HG03196 (cell line): ENCODE measurements around the gene SEMA3E.
"Not testable (repeated sequence)": the region's sequence is repeated elsewhere in the genome, so short reads cannot be mapped to it uniquely, and the experiment has no call there.

Experiments
- ATAC-seq: cut with Tn5 transposase; IDR thresholded peaks from one replicate; pipeline ENCODE4 v1.9.1; 2021; ENCODE audit not compliant: unreplicated experiment

The SEMA3E gene

DNA sequence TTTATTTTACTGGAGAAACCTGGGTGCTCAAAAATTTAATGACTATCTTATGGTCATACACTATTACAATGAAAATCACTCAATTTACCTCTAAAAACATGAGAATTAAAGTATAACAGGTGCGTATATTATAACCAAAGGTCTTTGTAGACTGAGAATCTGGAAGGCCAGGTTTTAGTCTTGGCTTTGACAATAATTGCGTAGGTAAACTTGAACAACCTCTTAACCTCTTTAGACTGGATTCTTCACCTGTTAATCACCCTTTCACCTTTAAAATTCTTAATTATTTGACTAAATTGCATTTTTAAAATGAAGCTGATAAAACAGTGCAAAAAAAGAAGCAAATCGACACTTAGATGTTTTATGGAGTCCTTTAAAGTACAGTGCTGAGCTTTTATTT is 156.1 kb downstream of the SEMA3E start:
- ATAC-seq: no peak

DNA sequence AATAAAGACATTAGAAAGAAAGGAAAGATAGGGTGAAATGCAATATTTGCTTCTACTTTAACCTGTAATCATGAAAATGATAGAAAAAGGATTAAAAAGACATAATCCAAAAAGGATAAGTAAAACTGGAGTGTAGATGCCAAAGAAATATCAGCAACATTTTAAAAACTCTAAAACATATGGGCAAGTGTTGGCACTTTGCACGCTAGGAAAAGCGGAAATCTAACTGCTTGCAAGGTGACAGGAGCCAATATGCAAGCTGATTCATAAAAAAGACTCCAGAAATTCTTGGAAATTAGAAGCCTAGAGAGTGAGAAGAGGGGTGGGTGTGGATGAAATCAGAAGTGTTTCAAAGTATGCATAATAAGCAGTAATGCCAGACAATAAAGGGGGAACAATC is 161.1 kb downstream of the SEMA3E start:
- no peak for ATAC-seq

DNA sequence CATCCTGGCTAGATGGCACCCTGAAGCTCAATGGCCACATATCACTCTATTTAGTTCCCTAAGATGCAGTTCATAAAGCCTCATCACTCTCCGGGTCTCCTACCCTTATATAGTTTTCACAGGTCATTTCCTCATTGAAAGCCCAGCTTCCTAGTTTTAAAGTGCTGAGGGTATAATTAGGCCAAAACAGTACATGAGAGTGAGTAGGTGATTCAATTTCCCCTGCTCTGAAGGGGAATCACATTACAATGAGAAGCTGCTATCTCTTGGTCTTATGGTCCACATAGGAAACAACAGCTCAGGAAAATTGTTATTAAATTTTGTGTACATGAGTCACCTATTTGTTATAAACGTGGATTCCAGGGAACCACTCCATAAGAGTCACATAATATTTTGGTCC is 162.0 kb downstream of the SEMA3E start:
- ATAC-seq: no peak

DNA sequence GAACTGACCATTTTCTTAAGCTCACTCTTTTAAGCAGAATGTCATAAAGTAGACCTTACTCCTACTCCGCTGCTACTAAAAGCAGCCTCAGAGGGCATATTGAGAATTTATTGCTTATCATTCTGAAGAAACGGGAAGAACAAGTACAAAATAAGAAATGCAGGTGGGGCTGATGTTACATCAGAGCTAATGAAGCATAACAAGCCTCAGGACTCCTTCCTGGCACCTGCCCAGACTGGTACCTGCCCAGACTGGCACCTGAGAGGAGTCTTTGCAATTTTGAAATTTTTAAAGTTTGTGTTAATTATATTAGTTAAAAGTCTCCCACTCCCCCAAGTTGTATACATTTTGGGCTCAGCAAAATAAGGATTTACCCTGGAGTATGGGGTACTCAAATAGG is 162.4 kb downstream of the SEMA3E start:
- ATAC-seq: no peak

DNA sequence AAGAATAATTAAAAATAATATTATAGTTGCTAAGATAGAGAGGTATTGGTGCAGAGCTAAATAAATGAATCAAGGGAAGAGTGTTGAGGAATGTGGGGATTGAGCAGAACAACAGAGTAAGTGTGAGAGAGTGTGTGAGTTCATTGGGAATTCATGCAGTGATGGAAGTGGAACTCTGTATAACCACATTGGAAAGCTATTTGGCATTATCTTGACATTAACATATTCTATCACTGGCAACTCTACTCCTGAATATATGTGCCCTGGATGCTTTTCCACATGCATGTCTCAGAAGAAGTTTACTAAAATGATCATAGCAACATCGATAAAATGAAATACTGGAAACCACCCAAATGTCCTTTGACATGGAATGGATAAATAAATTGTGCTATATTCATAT is 164.1 kb downstream of the SEMA3E start:
- no peak for ATAC-seq

DNA sequence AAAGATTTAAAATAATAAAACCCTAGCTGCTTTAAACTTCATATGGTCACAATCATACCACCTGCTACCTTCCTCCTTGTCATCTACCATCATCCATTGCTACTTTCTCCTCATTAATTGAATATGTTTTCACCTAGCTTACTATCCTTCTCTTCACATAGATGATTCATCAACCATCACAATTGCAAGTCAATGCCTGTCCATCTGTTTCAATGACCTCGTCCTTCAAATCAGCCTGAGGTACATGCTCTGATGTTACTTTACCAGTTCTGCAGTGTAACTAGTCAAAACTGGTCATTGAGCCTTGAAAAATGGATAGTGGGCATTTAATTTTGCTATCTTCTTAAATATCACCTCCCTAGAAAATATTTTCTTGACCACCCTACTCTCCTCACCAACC is 164.7 kb downstream of the SEMA3E start:
- ATAC-seq: no peak

DNA sequence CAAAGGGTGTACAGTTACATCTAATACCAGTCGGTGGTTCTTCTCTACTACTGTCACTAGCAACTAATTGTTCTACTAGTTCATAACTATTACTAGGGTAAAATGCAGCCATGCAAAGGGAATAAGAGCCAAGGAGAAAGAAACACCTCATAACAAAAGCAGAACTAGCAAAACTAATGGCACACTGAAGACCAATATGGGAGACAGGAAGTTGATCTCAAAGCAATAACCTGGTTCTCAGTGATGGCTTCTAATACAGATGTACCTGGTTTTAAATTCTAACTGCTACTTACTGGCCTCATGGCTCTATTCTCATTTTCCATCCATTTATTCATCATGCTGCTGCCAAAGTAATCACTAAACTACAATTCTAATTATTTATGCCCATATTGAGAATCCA is 170.3 kb downstream of the SEMA3E start:
- ATAC-seq: no peak

DNA sequence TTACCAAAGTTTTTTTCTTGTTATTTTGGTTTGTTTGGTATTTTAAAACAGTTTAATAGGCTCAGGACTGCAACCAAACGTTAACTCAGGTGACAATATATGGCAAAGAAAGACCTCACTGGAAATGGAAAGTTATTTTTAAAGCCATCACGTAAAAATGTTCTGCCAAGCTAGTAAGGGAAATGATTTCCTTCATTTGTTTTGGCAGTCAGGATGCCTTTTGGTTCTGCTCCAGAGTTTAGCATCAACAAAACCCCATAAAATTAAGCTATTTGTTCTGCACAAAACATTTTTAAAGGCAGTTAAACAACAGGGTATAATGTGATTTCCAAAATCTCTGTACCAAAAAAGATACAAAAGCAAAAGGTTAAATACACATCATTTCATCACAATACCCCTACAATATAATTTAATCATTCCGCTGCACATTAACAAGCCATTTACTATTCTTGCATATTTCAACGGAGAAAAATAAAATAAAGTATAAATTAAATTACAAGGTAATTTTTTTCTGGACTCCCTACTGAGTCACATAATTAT is 172.4 kb downstream of the SEMA3E start:
- no peak for ATAC-seq

DNA sequence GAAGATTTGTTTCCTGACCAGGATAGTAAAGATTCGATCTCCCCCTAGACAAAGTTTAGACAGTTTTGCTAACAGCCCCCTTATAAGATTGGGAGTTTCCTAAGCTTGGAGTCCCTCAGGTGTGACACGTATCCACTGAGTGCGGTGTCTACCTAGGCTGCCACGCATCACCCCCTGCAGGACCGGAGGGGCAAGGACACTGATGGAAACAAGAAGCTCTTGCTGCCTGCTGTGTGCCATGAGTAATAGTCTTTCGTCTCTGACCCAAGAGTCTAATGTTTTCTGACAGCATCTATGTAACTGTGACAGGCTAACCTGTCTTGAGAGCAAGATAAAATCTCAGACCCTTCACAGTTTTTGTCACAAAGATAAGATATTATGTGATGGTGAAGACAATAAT is 173.5 kb downstream of the SEMA3E start:
- no peak for ATAC-seq

DNA sequence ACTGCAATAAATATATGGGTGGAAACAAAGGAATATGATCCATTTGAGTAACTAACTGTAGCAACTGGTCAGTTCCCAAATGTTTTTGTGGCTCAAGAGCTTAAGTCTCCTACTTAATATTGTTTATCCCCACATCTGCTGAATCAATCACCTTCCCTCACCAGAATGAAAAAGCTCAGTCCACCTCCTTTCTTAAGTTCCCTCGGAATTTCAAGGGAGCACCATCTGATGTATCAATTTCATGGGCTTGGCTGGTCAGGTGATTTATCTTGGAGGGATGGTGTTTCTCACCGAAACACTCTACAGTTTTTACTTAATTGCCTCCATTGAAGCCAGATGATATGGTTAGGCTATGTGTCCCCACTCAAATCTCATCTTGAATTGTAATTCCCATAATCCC is 176.6 kb downstream of the SEMA3E start:
- no peak for ATAC-seq

DNA sequence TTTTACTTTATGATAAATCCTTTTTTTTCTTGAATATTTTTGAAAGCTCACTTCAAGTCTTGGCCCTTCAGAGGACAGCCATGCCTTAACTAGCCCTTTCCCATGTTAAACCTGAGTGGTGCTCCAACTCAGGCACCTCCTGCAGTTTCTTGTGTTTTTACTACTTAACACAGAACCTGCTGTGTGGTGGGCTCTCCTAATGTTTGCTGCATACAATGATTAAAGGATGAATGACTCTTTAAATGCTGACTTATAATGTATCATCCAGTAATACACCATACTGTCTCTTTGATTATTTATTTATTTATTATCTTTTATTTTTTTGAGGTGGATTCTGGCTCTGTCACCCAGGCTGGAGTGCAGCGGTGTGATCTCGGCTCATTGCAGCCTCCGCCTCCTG is 179.4 kb downstream of the SEMA3E start:
- no peak for ATAC-seq

DNA sequence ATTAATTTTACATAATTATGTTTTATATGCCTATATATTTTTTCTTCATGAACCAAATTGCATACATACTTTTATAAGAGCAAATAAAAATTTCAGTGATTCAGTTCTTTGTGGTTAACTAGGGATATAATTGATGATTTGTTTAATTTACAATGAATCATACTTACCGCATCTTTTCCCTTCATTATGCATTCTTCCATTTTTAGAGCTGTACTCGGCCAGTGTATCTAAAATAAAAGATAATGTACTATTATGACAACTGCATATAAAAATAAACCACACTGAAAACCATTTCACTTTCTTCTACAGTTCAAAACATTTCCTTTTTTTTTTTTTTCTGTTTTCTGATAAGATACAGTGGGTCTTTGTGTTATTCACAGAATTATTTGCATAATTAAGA is 179.9 kb downstream of the SEMA3E start:
- no peak for ATAC-seq

DNA sequence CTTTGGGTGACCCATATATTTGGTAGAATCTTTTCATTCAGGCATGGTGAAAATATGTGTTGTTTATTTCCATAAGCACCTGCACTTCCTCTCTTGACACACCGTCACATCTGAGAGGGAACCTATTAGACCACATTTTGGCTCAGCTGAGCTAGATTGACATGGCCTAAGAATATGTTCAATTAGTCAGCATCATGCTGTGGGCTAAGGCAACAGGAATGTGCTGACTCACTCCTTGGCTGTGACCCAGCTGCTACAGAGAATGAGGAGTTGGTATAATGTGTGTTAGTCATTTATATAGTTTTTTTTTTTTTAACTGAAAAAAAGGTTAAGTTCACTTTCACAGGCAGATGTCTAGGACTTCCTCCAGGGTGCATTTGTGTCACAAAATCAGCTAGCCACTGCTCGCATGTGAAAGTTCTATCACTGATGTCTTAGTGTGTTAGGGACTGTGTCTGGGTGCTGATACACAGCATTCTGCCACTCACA is 180.6 kb downstream of the SEMA3E start:
- peak; percentile 99 for ATAC-seq

DNA sequence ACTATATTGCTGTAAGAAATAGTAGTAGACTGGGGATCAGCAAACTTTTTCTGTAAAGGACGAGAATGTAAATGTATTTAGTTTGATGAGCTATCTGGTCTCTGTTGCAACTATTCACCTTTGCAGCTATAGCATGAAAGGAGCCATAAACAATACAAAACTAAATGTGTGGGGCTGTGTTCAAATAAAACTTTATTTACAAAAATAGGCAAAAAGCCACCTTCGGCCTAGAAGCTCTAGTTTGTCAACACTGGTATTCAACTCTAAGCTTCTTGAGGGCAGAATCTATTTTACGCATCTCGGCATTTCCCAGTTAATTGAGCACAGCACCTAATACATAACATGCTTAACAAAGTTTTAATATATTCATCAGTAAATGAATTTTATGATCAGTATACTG is 181.4 kb downstream of the SEMA3E start:
- no peak for ATAC-seq

DNA sequence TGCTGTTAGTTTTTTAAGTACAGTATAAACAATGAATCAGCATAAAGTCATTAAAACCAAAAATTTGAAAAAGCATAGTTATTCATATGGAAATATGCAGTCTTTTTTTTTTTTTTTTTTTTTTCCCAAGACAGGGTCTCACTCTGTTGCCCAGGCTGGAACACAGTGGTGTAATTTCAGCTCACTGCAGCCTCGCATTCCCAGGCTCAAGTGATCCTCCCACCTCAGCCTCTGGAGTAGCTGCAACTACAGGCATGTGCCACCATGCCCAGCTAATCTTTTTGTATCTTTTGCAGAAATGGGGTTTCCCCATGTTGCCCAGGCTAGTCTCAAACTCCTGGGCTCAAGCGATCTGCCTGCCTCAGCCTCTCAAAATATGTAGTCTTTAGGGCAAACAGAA is 182.0 kb downstream of the SEMA3E start:
- ATAC-seq: no peak

DNA sequence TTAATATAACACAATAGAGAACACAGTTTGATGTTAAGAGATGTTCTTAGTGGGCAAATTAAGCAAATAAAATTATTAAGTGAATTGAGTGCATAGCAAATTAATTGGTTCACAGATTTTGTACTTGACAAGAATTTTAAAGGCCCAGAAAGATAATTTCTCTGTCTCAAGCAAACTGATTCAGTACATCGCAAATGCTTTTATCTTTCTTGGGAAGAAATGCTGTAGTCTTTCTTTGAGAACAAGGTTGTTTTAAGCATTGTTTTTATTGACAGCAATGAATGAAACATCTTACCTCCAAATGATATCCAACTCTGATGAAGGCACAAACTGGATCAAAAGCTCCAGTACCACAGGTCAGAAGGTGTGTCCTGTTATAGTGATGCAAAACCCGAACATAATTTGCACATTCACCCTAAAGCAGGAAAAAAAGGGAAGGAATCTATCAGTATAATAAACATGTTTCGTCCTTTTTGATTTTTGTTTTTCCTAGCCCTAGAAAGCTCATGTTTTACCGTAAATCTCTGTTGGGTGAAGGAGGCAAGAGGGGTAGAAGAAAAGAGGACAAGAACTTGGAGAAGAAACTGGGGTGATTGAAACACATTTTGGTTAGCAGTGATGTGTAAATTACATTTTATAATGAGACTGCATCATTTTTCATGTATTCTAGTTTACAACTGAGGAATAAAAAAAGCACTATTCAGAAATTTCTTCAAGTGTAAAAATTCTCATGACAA is 182.6 kb downstream of the SEMA3E start:
- ATAC-seq: no peak

DNA sequence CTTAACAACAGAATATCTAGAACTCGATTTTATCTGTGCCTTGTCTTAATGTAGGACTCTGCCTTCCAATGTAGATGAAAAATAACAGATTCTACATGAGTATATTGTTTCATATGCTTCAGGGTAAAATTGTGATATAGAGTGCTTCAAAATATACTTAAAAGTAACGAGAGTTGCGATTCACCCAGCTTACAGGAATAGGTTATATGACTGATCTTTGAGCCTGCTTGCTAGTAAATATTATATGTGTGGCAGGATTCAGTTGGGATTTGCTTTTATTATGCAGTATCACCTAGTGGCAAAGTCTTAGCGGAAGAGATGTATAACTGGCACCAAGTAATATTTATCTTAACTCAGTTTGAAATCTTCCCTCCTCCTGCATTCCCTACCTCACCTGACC is 183.3 kb downstream of the SEMA3E start:
- no peak for ATAC-seq

DNA sequence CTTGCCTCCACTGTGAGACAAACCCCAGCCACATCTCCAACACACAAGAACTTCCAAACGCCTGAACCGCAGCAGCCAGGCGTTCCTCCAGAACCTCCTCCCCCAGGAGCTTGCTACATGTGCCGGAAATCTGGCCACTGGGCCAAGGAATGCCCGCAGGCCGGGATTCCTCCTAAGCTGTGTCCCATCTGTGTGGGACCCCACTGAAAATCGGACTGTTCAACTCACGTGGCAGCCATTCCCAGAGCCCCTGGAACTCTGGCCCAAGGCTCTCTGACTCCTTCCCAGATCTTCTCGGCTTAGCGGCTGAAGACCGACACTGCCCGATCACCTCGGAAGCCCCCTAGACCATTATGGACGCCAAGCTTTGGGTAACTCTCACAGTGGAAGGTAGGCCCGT is 187.1 kb downstream of the SEMA3E start:
- ATAC-seq: not testable (repeated sequence)

DNA sequence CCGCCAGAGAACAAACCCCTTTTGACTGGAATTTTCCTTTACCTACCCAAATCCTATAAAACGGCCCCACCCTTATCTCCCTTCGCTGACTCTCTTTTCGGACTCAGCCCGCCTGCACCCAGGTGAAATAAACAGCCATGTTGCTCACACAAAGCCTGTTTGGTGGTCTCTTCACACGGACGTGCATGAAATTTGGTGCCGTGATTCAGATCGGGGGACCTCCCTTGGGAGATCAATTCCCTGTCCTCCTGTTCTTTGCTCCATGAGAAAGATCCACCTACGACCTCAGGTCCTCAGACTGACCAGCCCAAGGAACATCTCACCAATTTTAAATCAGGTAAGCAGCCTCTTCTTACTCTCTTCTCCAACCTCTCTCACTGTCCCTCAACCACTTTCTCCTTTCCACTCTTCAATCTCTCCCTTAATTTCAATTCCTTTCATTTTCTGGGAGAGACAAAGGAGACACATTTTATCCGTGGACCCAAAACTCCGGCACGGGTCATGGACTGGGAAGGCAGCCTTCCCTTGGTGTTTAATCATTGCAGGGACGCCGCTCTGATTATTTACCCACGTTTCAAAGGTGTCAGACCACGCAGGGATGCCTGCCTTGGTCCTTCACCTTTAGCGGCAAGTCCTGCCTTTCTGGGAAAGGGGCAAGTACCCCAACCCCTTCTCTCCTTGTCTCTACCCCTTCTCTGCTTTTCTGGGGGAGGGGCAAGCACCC is 188.8 kb downstream of the SEMA3E start:
- not testable (repeated sequence) for ATAC-seq

DNA sequence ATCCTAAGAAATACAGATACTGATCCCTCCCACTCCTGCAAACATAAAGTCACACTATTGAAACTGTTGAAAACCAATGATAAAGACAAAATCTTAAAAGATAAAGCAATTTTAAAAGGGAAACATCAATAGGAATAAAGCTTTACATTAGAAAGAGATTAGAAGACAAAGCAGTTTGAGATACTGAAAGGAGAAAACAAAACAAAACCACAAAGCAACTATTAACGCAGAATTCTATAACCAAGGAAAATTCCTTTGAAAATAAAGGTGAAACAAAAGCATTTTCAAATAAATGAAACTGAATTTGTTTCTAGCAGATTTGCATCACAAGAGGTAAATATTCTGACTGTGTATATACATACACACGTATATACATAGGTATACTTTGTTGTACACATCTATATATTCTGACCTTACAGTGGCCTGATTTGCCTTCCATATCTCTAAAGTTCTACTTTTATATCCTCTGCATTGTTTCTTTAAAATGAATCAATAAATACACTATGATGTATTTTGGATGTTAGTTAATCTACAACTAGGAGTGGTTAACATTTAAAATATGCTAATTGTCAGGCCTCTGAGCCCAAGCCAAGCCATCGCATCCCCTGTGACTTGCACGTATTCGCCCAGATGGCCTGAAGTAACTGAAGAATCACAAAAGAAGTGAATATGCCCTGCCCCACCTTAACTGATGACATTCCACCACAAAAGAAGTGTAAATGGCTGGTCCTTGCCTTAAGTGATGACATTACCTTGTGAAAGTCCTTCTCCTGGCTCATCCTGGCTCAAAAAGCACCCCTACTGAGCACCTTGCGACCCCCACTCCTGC is 189.6 kb downstream of the SEMA3E start:
- ATAC-seq: not testable (repeated sequence)
